Activated CD4-positive, alpha-beta T cell treated with anti-CD3 and anti-CD28 coated beads, Interleukin-2, amount 50 U/mL, for 16 hours (primary cell): Measurements from ENCODE around the gene SLC35D1.

ENCODE experiments used
- DNase-seq: peaks from one replicate; pipeline ENCODE4 v3.0.0-alpha.2; 2020

SLC35D1 gene

GRCh38 chr1:67043366-67043765 is 10.6 kb downstream of the SLC35D1 start:
- no peak for DNase-seq

- no peak for DNase-seq
These were observed 12.0 kb downstream of the SLC35D1 start for GRCh38 chr1:67041841-67042503.

- DNase-seq: no peak
These were observed 13.5 kb downstream of the SLC35D1 start for GRCh38 chr1:67040405-67040804.

GRCh38 chr1:67031859-67032247 is 22.1 kb downstream of the SLC35D1 start:
- DNase-seq: no peak

- no peak for DNase-seq
These were observed 22.7 kb downstream of the SLC35D1 start for GRCh38 chr1:67031121-67031858.

GRCh38 chr1:67029472-67029871 is 24.5 kb downstream of the SLC35D1 start:
- no peak for DNase-seq

- DNase-seq: no peak
These were observed 33.2 kb downstream of the SLC35D1 start for GRCh38 chr1:67020765-67021164.

- no peak for DNase-seq
These were observed 33.6 kb downstream of the SLC35D1 start for GRCh38 chr1:67020304-67020703.

GRCh38 chr1:67019600-67020136 is 34.3 kb downstream of the SLC35D1 start:
- DNase-seq: no peak

GRCh38 chr1:67019121-67019520 is 34.8 kb downstream of the SLC35D1 start:
- no peak for DNase-seq

- no peak for DNase-seq
These were observed 35.4 kb downstream of the SLC35D1 start for GRCh38 chr1:67018574-67018973.

- peak; percentile 45 for DNase-seq
These were observed 40.4 kb downstream of the SLC35D1 start for GRCh38 chr1:67013573-67013972.

- DNase-seq: no peak
These were observed 44.2 kb downstream of the SLC35D1 start for GRCh38 chr1:67009792-67010191.

- DNase-seq: no peak
These were observed 48.9 kb downstream of the SLC35D1 start for GRCh38 chr1:67005068-67005467.

GRCh38 chr1:67004176-67004575 is 49.8 kb downstream of the SLC35D1 start:
- DNase-seq: no peak

GRCh38 chr1:67001682-67002425 is 52.1 kb downstream of the SLC35D1 start:
- DNase-seq: no peak

GRCh38 chr1:66999640-67000400 is 54.1 kb downstream of the SLC35D1 start:
- no peak for DNase-seq

- DNase-seq: peak; percentile 12
These were observed 55.0 kb downstream of the SLC35D1 start for GRCh38 chr1:66998972-66999371.

- DNase-seq: peak; percentile 74
These were observed 57.8 kb downstream of the SLC35D1 start for GRCh38 chr1:66996018-66996682.

- DNase-seq: no peak
These were observed 60.9 kb downstream of the SLC35D1 start for GRCh38 chr1:66993076-66993475.

GRCh38 chr1:66985835-66986234 is 68.1 kb downstream of the SLC35D1 start:
- DNase-seq: no peak

GRCh38 chr1:66984491-66984890 is 69.5 kb downstream of the SLC35D1 start:
- peak; percentile 11 for DNase-seq
